NCI-H748 treated with DMSO at 0.1 percent for 48 hours (cell line): Measurements from ENCODE around the gene ANKDD1B.

Experiments
- DNase-seq: peaks from one replicate; lab custom pipeline; 2025; lab: John Stamatoyannopoulos, UW

ANKDD1B gene

GRCh38 chr5:75706016-75706415, 94.8 kb downstream of the ANKDD1B start:
- DNase-seq: no peak

DNA sequence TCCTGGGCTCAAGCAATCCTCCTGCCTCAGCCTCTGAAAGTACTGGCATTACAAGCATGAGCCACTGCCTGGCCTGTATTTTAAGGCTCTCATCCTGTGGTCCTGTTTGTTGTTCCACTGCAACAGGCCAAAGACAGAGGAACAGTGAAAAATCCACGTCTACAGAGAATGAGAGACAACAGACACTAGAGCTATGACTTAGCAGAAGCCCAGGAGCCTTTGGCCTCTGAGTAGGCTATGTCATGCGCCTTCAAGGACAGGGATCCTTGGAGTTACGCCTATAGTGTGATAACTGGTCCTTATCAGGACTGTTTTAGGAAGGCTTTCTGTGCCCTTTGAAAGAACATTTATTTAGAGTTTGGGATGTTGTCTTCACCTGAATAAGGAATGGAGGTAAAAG, 95.5 kb downstream of the ANKDD1B start:
- no peak for DNase-seq

- no peak for DNase-seq
Measured at GRCh38 chr5:75707911-75708509, 96.8 kb downstream of the ANKDD1B start.

DNA sequence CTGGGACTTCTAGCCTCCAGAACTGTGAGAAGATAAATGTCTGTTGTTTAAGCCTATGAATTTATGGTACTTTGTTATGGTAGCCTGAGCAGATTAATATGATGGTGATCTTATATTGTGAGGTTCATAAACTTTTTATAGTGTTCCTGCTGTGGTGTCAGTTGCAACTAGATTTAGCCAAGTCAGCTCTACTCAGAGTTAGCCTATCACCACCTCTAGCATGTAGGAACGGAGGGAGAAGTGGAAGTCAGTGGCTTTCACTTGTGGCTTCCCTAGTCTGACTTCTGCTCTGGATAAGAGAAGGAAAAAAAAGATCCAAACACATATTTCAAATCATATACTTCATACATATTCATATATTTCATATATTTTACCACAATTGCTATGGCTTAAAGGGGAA, 99.4 kb downstream of the ANKDD1B start:
- DNase-seq: no peak

DNA sequence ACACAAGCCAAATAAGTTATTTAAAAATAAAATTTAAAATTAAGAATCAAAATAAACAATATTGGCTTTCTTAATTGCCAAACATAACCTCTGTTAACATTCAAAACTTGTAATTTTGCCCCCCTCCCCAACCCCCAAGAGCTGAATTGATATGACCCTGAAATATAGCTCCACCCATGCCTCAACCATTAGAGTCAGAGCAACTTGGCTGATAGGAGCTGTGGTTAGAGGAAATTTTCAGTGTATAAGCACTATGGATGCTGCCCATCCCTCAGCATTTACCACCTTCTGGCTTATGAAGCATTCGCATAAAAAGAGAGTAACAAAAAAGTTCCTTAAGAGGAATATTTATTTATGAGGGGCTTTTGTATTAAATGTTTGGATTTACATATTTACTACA, 99.9 kb downstream of the ANKDD1B start:
- DNase-seq: no peak

GRCh38 chr5:75712091-75712490, 100.8 kb downstream of the ANKDD1B start:
- DNase-seq: no peak

DNA sequence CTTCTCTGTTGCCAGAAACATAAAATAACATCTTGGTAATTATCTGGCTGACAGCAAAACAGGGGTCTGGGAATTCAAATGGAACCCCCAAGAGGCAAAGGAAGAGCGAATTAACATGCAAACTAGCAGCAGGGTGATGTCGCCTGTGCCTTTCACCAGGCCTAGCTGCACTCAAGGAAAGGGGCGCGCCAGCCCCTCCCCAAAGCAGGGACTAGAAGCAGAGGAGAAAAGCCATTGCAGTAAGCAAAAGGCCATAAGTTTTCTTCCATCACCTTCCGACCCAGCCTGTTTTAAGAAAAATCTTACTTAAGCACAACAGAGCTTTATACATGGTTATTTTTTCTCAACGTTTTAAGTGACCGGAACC, 105.4 kb downstream of the ANKDD1B start:
- no peak for DNase-seq

- peak; percentile 97 for DNase-seq
Measured at GRCh38 chr5:75717082-75717922, 106.0 kb downstream of the ANKDD1B start, which contains the start of gene POC5. TSS of gene POC5 (minus strand) at chr5:75717437. CDS start at chr5:75712937, 4,500 bp downstream.

DNA sequence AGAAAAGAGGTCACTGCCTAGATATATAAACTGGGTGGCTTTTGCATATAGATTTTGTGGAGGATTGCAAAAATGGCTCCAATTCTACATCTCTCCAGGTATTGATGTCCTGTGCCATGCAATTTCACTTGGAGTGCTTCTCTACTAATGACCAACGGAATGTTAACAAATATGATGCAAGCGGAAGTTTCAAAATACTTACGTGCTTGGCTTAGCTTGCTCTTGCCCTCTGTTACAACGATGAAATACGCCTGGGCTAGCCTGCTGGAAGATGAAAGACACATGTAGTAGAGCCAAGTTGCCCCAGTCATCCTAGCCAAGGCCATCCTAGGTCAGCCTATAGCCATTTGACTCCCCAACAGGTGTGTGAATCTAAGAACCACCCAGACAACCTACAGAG, 109.6 kb downstream of the ANKDD1B start:
- DNase-seq: no peak
